Stimulated activated CD8-positive, alpha-beta memory T cell treated with anti-CD3 and anti-CD28 coated beads, Interleukin-4, amount 100 ng/mL, for 48 hours (primary cell): ENCODE data around the gene LASP1.
"Not testable (repeated sequence)": the region's sequence is repeated elsewhere in the genome, so short reads cannot be mapped to it uniquely, and the experiment has no call there.

Experiments used
- DNase-seq: peaks from one replicate; pipeline ENCODE4 v3.0.0-alpha.2; 2020

Gene LASP1

GRCh38 chr17:38869526-38870258 lies at the start of gene LASP1:
Gene LASP1, plus strand, starts transcription at chr17:38870058. Its CDS starts 132 bp downstream, at chr17:38870190.
- DNase-seq = peak; percentile 91

GRCh38 chr17:38824899-38825761 lies 44.7 kb upstream of the LASP1 start, which contains the start of gene CWC25:
Gene CWC25, minus strand, starts transcription at chr17:38825321. Its CDS starts 138 bp downstream, at chr17:38825183.
- peak; percentile 99 for DNase-seq

GRCh38 chr17:38825762-38826247 lies 44.1 kb upstream of the LASP1 start:
- DNase-seq = no peak

GRCh38 chr17:38844261-38844757 lies 25.5 kb upstream of the LASP1 start:
- DNase-seq = no peak

- no peak for DNase-seq
These were observed 21.3 kb upstream of the LASP1 start for GRCh38 chr17:38848557-38848891.

- no peak for DNase-seq
These were observed 20.8 kb upstream of the LASP1 start for GRCh38 chr17:38848939-38849605.

- DNase-seq = no peak
These were observed 19.5 kb upstream of the LASP1 start for GRCh38 chr17:38850374-38850773.

- DNase-seq = no peak
These were observed 18.4 kb upstream of the LASP1 start for GRCh38 chr17:38851434-38851833.

GRCh38 chr17:38852771-38853291 lies 17.0 kb upstream of the LASP1 start:
- no peak for DNase-seq

- DNase-seq = peak; percentile 94
These were observed 16.3 kb upstream of the LASP1 start, which contains the start of gene RPL23 for GRCh38 chr17:38853292-38854219. Gene RPL23, minus strand, starts transcription at chr17:38853721. Its CDS starts 11 bp downstream, at chr17:38853710.

GRCh38 chr17:38855101-38855714 lies 14.7 kb upstream of the LASP1 start:
- DNase-seq = not testable (repeated sequence)

- no peak for DNase-seq
These were observed 12.6 kb upstream of the LASP1 start for GRCh38 chr17:38857271-38857670.

- peak; percentile 51 for DNase-seq
These were observed 8.4 kb upstream of the LASP1 start for GRCh38 chr17:38861399-38861843.

GRCh38 chr17:38864636-38865398 lies 5.0 kb upstream of the LASP1 start:
- no peak for DNase-seq

GRCh38 chr17:38867179-38867967 lies 2.5 kb upstream of the LASP1 start:
- DNase-seq = peak; percentile 87

- DNase-seq = no peak
These were observed 1.7 kb upstream of the LASP1 start for GRCh38 chr17:38867968-38868816.

- peak; percentile 98 for DNase-seq
These were observed 887 bp upstream of the LASP1 start for GRCh38 chr17:38868817-38869525.
